Liver (tissue), 3 donors: ENCODE measurements around the gene PGGHG.

Source experiments
- EGR1 ChIP-seq, 2 donors: IDR thresholded peaks; 2 replicates each; pipeline ENCODE4 v1.6.1; 2016 to 2018; ENCODE audit warnings: antibody characterized with exemption in 2 of 2, low read depth in 2 of 2
- TF ChIP-seq, protein P1 (sequence below): IDR thresholded peaks from 2 replicates; pipeline ENCODE4 v1.6.1; 2016; ENCODE audit warnings: antibody characterized with exemption, mild to moderate bottlenecking
- TF ChIP-seq, protein P2 (sequence below): fragments of 150-350 bp; IDR thresholded peaks from 2 replicates; pipeline ENCODE4 v1.5.1; 2017; ENCODE audit warnings: improper control_type of control experiment, low read depth, low read length; ENCODE audit not compliant: missing input control
- donor health status: healthy.
- donor health status: healthy.

DNA sequence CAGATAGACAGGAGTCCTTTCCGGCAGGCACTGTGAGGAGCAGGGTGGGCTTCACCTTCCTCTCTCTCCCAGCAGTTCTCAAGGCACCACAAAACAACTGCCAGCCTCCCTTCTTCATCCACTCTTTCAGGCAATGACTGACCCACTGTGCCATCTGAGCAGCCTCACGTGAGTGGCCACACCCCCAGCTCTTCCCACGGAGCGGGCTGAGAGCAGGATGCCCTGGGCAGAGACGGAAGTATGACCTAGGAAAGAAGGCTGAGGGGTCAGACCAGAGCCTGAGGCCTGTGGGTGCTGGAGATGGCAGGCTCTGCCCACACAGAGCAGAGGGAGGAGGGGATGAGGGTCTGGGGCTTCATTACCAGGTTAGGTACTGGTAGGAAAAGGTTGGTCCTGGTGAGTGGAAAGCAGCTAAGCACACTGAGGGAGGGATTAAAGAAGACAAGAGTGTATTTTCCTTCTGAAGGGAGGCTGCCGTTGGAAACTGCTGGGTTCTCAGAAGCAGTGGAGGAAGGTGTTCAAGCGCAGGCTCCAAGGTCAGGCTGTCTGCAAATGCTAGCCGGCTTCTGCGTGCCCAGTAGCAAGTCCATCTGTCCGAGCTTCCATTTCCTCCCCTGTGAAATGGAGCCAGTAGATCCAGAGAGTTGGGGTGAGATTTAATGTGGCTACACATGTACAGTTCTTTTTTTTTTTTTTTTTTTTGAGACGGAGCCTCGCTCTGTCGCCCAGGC, 6.1 kb upstream of the PGGHG start:
- TF ChIP-seq, protein P1, sequence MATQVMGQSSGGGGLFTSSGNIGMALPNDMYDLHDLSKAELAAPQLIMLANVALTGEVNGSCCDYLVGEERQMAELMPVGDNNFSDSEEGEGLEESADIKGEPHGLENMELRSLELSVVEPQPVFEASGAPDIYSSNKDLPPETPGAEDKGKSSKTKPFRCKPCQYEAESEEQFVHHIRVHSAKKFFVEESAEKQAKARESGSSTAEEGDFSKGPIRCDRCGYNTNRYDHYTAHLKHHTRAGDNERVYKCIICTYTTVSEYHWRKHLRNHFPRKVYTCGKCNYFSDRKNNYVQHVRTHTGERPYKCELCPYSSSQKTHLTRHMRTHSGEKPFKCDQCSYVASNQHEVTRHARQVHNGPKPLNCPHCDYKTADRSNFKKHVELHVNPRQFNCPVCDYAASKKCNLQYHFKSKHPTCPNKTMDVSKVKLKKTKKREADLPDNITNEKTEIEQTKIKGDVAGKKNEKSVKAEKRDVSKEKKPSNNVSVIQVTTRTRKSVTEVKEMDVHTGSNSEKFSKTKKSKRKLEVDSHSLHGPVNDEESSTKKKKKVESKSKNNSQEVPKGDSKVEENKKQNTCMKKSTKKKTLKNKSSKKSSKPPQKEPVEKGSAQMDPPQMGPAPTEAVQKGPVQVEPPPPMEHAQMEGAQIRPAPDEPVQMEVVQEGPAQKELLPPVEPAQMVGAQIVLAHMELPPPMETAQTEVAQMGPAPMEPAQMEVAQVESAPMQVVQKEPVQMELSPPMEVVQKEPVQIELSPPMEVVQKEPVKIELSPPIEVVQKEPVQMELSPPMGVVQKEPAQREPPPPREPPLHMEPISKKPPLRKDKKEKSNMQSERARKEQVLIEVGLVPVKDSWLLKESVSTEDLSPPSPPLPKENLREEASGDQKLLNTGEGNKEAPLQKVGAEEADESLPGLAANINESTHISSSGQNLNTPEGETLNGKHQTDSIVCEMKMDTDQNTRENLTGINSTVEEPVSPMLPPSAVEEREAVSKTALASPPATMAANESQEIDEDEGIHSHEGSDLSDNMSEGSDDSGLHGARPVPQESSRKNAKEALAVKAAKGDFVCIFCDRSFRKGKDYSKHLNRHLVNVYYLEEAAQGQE, result no peak
- TF ChIP-seq EGR1 (IDR thresholded peaks at IDR 0.05; ENCODE audit: low read depth in 2 of 2), result no peak
- TF ChIP-seq, protein P2, sequence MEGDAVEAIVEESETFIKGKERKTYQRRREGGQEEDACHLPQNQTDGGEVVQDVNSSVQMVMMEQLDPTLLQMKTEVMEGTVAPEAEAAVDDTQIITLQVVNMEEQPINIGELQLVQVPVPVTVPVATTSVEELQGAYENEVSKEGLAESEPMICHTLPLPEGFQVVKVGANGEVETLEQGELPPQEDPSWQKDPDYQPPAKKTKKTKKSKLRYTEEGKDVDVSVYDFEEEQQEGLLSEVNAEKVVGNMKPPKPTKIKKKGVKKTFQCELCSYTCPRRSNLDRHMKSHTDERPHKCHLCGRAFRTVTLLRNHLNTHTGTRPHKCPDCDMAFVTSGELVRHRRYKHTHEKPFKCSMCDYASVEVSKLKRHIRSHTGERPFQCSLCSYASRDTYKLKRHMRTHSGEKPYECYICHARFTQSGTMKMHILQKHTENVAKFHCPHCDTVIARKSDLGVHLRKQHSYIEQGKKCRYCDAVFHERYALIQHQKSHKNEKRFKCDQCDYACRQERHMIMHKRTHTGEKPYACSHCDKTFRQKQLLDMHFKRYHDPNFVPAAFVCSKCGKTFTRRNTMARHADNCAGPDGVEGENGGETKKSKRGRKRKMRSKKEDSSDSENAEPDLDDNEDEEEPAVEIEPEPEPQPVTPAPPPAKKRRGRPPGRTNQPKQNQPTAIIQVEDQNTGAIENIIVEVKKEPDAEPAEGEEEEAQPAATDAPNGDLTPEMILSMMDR, result no peak
